Activated T-helper 2 cell treated with anti-CD3 and anti-CD28 coated beads, Interferon-gamma antibody, Interleukin-2, Interleukin-4, amounts not matched to agents 10 μg/mL and 5 μg/mL and 100 μg/mL, durations not matched to agents 14 hours and 24 hours and 36 hours (primary cell): Measurements from ENCODE around the gene ST6GALNAC3. TPM values are rescaled to one million over a fixed set of nuclear protein-coding genes. Genes with fewer than 3 reads are reported as not detected.

Experiments used
- DNase-seq: peaks from one replicate; pipeline ENCODE4 v3.0.0; 2021; ENCODE audit warnings: low spot score
- H3K27ac Mint-ChIP-seq: one replicate; pipeline ENCODE4 v1.8.0; 2021; ENCODE audit warnings: mixed read lengths
- H3K27me3 Mint-ChIP-seq: one replicate; pipeline ENCODE4 v1.8.0; 2021; ENCODE audit warnings: low read depth, mixed read lengths
- H3K36me3 Mint-ChIP-seq: one replicate; pipeline ENCODE4 v1.8.0; 2021; ENCODE audit warnings: low read depth, mixed read lengths
- H3K4me1 Mint-ChIP-seq: one replicate; pipeline ENCODE4 v1.8.0; 2021; ENCODE audit warnings: low read depth, mixed read lengths
- H3K4me3 Mint-ChIP-seq: one replicate; pipeline ENCODE4 v1.8.0; 2021; ENCODE audit warnings: low read depth, mild to moderate bottlenecking, moderate library complexity, mixed read lengths
- H3K9me3 Mint-ChIP-seq: one replicate; pipeline ENCODE4 v1.8.0; 2021; ENCODE audit warnings: mixed read lengths
- intact Hi-C: fragments of 100-400 bp; cut with micrococcal nuclease; formaldehyde crosslinking; loops from one replicate; pipeline ENCODE4 v1.15.1; 2023
- total RNA-seq: library from RNA; stranded (reverse); gene quantifications from 2 replicates; pipeline ENCODE4 v1.2.3, GENCODE V29; 2022

Gene ST6GALNAC3
- total RNA-seq, 1 donor from 2014 or later, result not detected

GRCh38 chr1:76430531-76430930 is 356.0 kb downstream of the ST6GALNAC3 start:
- Mint-ChIP-seq H3K27ac (no peak overlapping the region), H3K4me3 (no peak overlapping the region), H3K4me1 (peaks cover 3% of the 10 kb centered on the region), H3K9me3 (no peaks in the 10 kb centered on the region), H3K27me3 (no peaks in the 10 kb centered on the region), H3K36me3 (no peaks in the 10 kb centered on the region)
- intact Hi-C loops, result no loop called here
- DNase-seq, result no peak

GRCh38 chr1:76433526-76433925 is 359.0 kb downstream of the ST6GALNAC3 start:
- Mint-ChIP-seq H3K9me3 (no peaks in the 10 kb centered on the region), H3K4me3 (no peak overlapping the region), H3K27ac (no peak overlapping the region), H3K27me3 (no peaks in the 10 kb centered on the region), H3K4me1 (no peaks in the 10 kb centered on the region), H3K36me3 (no peaks in the 10 kb centered on the region)
- no peak for DNase-seq
- intact Hi-C loops, result no loop called here

DNA sequence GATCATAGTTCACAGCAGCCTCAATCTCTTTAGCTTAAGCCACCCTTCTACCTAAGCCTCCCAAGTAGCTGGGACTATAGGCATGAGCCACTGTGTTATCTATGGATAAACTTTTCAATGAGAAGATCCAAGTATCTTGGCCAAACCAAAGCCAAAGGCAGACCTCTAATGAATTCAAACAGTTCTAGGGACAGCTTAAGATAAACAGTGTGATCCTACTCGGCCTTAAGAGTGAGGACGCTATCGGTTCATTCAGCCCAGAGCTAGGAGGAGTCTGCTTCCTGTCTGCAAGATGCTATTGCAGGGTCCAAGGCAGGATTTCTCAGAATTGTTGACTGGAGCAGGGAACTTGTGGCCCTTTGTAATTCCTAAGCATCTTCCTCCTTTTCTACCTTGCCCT is 368.7 kb downstream of the ST6GALNAC3 start:
- no peaks in the 10 kb centered on the region for H3K36me3 Mint-ChIP-seq
- no peak overlapping the region for H3K4me3 Mint-ChIP-seq
- DNase-seq, result no peak
- no peaks in the 10 kb centered on the region for H3K27me3 Mint-ChIP-seq
- peaks cover 5% of the 10 kb centered on the region for H3K9me3 Mint-ChIP-seq
- intact Hi-C loops, result no loop called here
- H3K4me1 Mint-ChIP-seq, result no peaks in the 10 kb centered on the region
- H3K27ac Mint-ChIP-seq, result no peak overlapping the region

- H3K27ac Mint-ChIP-seq, result no peak overlapping the region
- intact Hi-C loops, result no loop called here
Measured at GRCh38 chr1:76444773-76445172, 370.2 kb downstream of the ST6GALNAC3 start.

GRCh38 chr1:76450229-76450628 is 375.7 kb downstream of the ST6GALNAC3 start:
- no peaks in the 10 kb centered on the region for H3K27me3 Mint-ChIP-seq
- no peak overlapping the region for H3K27ac Mint-ChIP-seq
- H3K36me3 Mint-ChIP-seq, result no peaks in the 10 kb centered on the region
- no peak for DNase-seq
- intact Hi-C loops, result no loop called here
- H3K9me3 Mint-ChIP-seq, result peaks cover 16% of the 10 kb centered on the region
- H3K4me1 Mint-ChIP-seq, result peaks cover 6% of the 10 kb centered on the region
- no peak overlapping the region for H3K4me3 Mint-ChIP-seq

More at GRCh38 chr1:76444773-76445172, 370.2 kb downstream of the ST6GALNAC3 start:
- no peaks in the 10 kb centered on the region for H3K27me3 Mint-ChIP-seq
- no peak overlapping the region for H3K4me3 Mint-ChIP-seq
- no peaks in the 10 kb centered on the region for H3K36me3 Mint-ChIP-seq
- no peaks in the 10 kb centered on the region for H3K4me1 Mint-ChIP-seq
- peaks cover 7% of the 10 kb centered on the region for H3K9me3 Mint-ChIP-seq
- DNase-seq, result no peak

DNA sequence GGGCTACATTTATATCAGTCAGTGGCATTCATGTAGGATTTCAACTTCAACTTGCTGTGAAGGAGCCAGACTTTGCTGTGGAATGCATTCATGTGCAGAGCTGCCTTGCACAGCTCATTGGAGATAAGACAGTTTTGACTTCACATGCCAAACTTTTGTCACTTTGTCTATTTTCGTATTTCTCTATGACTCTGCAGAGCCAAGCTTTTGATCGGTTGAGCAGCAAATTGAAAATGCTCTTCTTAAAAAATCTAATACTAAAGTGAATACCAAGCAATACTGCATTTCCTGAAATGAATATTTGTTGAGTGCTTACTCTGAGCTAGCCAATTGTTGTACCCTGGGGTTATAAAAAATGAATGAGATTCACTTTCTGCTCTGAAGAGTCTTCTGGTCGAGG is 388.7 kb downstream of the ST6GALNAC3 start:
- Mint-ChIP-seq H3K9me3 (no peaks in the 10 kb centered on the region), H3K4me1 (no peaks in the 10 kb centered on the region), H3K27me3 (no peaks in the 10 kb centered on the region), H3K36me3 (no peaks in the 10 kb centered on the region), H3K27ac (no peak overlapping the region), H3K4me3 (no peak overlapping the region)
- no peak for DNase-seq
- intact Hi-C loops, result no loop called here

DNA sequence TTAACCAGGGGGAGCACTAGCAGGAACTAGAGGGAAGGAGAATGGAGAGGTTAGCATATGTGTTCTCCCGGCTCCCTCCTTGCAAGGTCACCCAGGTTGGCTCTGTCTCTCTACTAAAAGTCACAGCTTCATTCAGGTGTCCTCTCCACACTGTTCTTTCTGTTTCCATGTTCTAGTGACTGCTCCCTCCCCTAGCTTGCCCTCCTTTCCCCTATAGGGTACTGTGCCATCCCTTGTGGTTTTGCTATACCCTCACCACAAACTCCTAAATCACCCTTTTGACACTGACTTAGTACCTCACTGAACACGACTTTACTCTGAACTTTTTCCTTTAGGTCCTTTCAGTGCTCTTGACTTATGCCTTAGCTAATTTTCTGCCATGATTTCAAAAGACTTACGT is 389.3 kb downstream of the ST6GALNAC3 start:
- no peak overlapping the region for H3K27ac Mint-ChIP-seq
- intact Hi-C loops, result no loop called here
- no peak for DNase-seq
- H3K9me3 Mint-ChIP-seq, result no peaks in the 10 kb centered on the region
- no peaks in the 10 kb centered on the region for H3K4me1 Mint-ChIP-seq
- H3K27me3 Mint-ChIP-seq, result no peaks in the 10 kb centered on the region
- H3K36me3 Mint-ChIP-seq, result no peaks in the 10 kb centered on the region
- no peak overlapping the region for H3K4me3 Mint-ChIP-seq

DNA sequence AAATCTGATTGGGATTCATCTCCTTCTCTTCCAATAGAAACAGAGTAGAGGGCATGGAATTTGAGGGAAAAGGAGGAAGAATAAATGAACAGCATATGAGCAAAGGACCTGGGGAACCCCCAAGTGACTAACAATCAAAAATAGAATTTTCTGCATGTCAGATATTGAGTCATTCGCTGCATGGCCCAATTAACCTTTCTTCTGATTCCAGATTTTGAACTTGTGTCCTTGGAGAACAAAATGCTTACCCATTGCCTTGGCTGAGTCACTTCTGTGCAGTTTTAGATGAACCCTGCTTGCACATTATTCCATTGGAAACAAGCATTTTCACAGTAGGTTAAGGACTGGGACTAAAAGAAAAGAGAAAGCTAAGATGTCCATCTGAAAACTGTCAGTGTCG is 390.5 kb downstream of the ST6GALNAC3 start:
- Mint-ChIP-seq H3K9me3 (no peaks in the 10 kb centered on the region), H3K36me3 (no peaks in the 10 kb centered on the region), H3K27me3 (no peaks in the 10 kb centered on the region), H3K4me1 (no peaks in the 10 kb centered on the region), H3K4me3 (no peak overlapping the region), H3K27ac (no peak overlapping the region)
- intact Hi-C loops, result no loop called here
- DNase-seq, result no peak

DNA sequence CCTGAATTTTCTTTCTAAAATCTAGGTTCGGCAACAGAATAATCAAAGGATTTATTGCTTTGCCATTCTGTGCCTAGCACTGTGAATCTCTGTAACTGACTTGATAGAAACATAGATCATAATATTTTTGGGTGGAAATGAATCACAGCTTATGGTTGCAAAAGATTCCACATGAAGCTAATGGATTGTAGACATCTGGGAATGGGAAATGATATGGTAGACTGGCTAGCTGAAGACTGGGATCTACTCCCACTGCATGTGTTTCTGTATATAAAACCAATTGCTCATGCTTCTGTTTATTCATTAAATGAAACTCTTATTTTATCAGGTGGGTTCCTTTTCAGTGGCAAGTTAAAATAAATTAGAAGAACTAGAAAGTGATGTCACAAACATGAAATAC is 395.6 kb downstream of the ST6GALNAC3 start:
- H3K4me1 Mint-ChIP-seq, result no peaks in the 10 kb centered on the region
- no peaks in the 10 kb centered on the region for H3K27me3 Mint-ChIP-seq
- no peak for DNase-seq
- no peaks in the 10 kb centered on the region for H3K9me3 Mint-ChIP-seq
- no peak overlapping the region for H3K4me3 Mint-ChIP-seq
- no peak overlapping the region for H3K27ac Mint-ChIP-seq
- intact Hi-C loops, result no loop called here
- H3K36me3 Mint-ChIP-seq, result no peaks in the 10 kb centered on the region

DNA sequence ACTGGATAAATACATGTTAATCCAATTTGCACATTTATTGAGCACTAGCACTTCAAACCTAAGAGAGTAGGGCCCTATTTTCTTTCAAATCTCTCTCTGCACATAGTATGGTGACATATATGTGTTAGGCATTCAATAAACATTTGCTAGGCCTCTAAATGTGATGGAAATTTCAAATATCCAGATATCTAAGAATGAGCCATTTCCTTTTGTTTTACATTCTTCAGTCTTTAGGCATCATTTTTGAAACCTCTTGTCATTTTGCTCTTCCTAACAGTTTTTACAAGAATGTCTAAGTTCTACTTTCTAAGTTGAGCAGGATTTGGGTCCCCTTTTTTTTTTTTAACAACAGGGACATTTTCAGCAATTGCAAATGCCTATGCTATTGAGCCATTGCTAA is 397.0 kb downstream of the ST6GALNAC3 start:
- Mint-ChIP-seq H3K27ac (no peak overlapping the region), H3K4me3 (no peak overlapping the region), H3K9me3 (no peaks in the 10 kb centered on the region), H3K36me3 (no peaks in the 10 kb centered on the region), H3K27me3 (no peaks in the 10 kb centered on the region), H3K4me1 (no peaks in the 10 kb centered on the region)
- DNase-seq, result no peak
- intact Hi-C loops, result no loop called here

- no peak for DNase-seq
- Mint-ChIP-seq H3K27ac (no peak overlapping the region), H3K9me3 (no peaks in the 10 kb centered on the region), H3K4me3 (no peak overlapping the region), H3K36me3 (no peaks in the 10 kb centered on the region), H3K4me1 (no peaks in the 10 kb centered on the region), H3K27me3 (no peaks in the 10 kb centered on the region)
- intact Hi-C loops, result no loop called here
Measured at GRCh38 chr1:76473591-76473990, 399.0 kb downstream of the ST6GALNAC3 start.

DNA sequence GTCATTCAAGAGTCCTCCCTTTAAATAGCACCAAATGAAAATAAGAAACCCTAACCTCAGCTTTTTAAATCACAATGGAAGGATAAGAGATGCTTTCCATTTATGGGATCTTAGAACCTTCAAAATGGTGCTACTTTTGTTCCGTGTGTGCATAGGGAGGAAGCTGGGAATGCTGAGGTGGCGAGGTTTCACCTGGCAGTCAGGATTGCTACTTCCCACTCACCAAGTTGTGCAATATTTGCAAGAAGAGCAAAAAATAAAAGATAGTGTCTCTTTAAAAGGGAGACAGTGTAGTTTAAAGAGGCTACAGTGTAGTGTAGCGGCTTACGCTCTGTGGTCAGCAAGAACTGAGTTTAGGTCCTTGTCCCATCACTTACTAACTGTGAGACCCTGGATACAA is 400.4 kb downstream of the ST6GALNAC3 start:
- H3K27me3 Mint-ChIP-seq, result no peaks in the 10 kb centered on the region
- no peaks in the 10 kb centered on the region for H3K9me3 Mint-ChIP-seq
- intact Hi-C loops, result no loop called here
- no peak overlapping the region for H3K27ac Mint-ChIP-seq
- DNase-seq, result no peak
- H3K36me3 Mint-ChIP-seq, result no peaks in the 10 kb centered on the region
- H3K4me1 Mint-ChIP-seq, result no peaks in the 10 kb centered on the region
- H3K4me3 Mint-ChIP-seq, result no peak overlapping the region

- Mint-ChIP-seq H3K4me3 (no peak overlapping the region), H3K36me3 (no peaks in the 10 kb centered on the region), H3K4me1 (no peaks in the 10 kb centered on the region), H3K27me3 (no peaks in the 10 kb centered on the region), H3K27ac (no peak overlapping the region), H3K9me3 (no peaks in the 10 kb centered on the region)
- intact Hi-C loops, result no loop called here
- DNase-seq, result no peak
Measured at GRCh38 chr1:76477156-76477555, 402.6 kb downstream of the ST6GALNAC3 start.

DNA sequence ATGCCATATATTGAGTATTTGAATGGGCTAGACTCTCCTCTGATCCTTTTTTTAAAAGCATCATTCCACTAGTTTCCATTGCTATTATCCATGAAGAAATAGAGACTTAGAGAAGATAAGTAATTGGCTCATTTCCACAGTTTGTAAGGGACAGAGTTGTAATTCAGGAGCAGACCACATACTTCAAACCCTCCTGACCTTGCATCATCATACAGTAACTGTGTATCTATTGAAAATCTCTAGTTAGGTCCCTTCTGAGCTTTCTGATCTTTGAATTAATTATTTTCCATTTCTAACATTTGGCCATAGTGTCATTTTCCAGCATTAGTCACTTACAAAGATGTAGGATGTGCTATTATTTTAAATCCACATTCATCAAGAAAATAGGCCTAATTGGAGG is 406.3 kb downstream of the ST6GALNAC3 start:
- H3K27ac Mint-ChIP-seq, result no peak overlapping the region
- H3K36me3 Mint-ChIP-seq, result no peaks in the 10 kb centered on the region

More for the DNA sequence above, 406.3 kb downstream of the ST6GALNAC3 start:
- H3K4me1 Mint-ChIP-seq, result no peaks in the 10 kb centered on the region
- H3K9me3 Mint-ChIP-seq, result no peaks in the 10 kb centered on the region
- no peak for DNase-seq
- peaks cover 1% of the 10 kb centered on the region for H3K27me3 Mint-ChIP-seq
- intact Hi-C loops, result no loop called here
- no peak overlapping the region for H3K4me3 Mint-ChIP-seq
